NCI-H69 (cell line): ENCODE measurements around the gene CREB3L2.

Experiments
- DNase-seq: peaks from one replicate; lab custom pipeline; 2025; lab: John Stamatoyannopoulos, UW

The CREB3L2 gene

GRCh38 chr7:137895301-137896221 lies 106.3 kb downstream of the CREB3L2 start:
- DNase-seq: no peak

DNA sequence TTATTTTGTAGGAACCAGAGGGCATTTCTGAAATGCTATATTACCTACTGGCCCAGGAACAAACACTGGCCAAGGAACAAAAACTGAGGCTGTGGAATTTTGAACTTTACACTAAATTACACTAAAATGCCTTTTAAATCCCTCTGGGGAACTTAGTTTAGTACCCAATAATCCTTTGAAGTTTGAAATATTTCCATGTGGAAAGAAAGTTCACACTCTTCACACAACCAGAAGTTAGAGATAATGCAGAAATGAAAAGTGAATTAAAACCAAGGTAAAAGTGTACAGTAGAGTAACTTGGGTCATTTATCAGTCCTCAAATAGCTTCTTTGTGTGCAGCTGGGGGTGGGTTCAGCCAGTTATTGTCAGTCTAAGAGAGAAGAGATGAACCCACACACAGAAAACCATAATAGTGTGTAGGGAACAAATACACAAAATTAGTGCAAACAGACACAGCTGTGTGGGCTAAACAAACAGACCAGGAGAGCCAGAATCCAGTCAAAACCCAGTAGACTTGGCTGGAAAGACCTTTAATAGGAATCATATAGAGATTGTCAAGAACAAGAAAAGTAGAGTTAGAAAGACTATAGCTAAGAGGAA lies 108.6 kb downstream of the CREB3L2 start:
- peak; percentile 31 for DNase-seq

DNA sequence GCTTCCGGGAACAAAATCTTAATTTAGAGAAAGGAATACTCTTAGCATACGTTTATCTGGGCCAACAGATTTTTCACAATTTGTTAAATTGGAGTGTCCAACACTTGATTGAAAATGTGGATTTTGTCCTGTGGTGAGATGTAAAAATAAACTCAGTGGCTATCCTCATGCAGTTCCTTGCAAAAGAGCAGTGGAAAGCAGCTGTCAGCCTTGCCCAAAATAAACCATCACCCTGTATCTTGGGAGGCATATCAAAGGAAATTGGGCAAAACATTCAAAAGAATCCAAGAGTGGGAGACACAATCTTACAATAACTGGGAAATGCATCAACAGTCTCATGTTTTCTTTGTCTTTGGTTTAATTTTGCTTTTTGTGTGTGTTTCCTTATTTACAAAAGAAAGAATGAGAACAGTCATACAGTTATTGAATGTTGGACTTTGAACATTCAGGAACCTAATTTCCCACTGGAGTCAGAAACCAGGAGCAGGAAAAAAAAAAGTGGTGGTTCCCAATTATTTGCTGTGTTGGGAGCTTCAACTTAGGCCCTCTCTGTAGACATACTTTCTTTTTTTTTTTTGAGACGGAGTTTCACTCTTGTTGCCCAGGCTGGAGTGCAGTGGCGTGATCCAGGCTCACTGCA lies 110.8 kb downstream of the CREB3L2 start:
- DNase-seq: no peak

DNA sequence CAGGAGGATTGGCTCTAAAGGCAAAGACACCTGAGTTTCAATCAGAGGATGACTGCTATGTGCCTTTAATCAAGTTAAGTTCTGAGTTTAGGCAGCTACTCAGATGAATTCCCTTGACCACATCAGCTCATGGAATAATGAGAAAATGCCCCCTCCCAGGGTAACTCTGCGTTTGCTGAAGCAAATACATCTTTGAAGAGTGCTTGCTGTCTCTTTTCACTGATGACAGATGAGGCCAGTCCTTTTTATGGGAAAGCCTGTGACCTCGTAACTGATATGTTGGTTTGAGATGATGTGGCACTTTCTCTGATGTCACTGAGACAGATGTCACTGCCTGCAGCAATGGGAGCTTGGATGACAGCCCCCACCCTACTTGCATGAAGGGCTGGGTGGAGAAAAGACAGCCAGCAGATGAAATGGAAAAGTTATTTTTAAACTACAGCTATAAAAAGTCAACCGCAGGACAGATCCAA lies 111.4 kb downstream of the CREB3L2 start:
- DNase-seq: peak; percentile 64

- DNase-seq: no peak
Measured at GRCh38 chr7:137888241-137888640, 113.6 kb downstream of the CREB3L2 start.

GRCh38 chr7:137886746-137887145 lies 115.1 kb downstream of the CREB3L2 start:
- no peak for DNase-seq

GRCh38 chr7:137886281-137886680 lies 115.6 kb downstream of the CREB3L2 start:
- DNase-seq: no peak

DNA sequence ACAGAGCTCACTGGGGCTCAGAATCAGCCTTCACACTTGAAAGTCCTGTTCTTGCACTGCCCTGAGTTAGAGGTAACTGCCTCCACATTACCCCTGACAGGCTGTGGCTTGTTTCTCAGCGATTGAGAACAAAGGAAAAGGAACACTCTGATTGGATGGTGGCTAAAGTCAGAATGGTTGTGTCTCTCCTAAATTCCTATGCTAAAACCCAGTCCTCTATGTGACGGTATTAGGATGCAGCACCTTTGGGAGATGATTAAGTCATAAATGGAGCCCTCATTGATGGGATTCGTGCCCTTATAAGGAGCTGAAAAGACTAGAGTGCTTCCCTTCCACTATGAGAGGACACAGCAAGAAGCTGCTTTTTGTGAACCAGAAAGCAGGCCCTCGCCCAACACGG lies 116.2 kb downstream of the CREB3L2 start:
- no peak for DNase-seq

- DNase-seq: peak; percentile 63
Measured at GRCh38 chr7:137882806-137883205, 119.1 kb downstream of the CREB3L2 start.

DNA sequence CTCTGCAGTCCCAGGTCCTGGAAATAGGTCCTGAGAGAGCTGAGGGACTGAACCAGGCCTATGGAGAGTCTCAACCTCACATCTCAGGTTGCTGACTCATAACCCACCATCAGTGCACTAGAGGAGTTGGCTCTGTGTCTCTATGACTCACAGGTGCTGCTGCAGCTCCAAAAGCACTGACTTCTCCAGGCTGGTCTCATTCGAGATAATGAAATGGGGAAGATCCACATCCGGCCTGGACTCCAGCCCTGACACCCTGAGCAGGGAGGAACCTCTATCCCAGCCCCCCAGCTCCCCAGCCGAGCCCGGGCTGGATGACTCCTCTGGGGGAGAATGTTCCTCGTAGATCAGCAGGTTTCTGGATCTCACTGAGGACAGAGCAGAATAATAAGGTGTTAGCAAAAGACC lies 119.6 kb downstream of the CREB3L2 start:
- DNase-seq: peak; percentile 40

DNA sequence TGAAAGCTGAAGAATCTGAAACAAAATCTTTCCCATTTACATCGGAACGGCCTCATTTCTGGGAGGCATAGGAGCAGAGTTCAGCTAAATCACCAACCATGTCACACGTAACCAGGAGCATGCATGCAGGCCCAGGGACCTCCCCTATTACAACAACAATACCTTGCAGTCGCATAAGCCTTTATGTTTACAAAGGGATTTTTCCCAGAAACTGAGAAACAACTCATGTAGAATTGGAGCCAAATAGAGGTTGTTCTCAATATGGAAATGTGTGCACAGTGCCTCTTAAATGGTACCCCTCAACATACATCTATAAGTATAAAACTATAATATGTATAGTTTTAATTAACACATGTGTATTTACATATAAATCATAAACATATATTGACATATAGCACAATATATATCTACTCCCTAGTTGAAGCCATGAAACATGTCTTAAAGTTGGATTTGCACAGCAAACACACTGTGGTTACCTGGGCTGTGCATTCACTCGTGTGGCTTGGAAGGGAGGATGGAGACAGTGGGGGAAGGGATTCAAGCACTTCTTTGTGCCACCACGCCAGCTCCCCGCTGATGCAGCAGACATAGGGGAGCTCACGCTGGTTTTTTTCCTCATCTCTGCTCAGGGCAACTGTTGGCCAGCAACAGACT lies 120.2 kb downstream of the CREB3L2 start:
- DNase-seq: no peak

DNA sequence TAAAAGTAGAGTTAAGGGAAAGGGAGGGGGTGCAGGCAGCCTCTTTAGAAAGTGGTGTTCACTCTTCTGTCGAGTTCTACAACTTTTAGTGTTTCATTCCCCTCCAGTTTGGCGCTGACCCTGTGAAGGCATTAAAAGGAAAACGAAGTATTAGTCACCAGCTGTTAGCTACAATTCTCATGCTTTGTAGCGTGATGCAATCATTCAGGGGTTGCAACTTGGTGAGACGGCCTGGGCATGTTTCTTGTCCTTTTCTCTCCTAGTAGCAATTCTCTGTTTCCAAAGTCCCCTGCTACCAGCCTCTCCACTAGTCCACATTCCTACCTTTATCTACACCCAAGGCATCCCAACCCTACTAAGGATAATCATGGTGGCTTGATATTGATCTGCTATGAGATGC lies 121.5 kb downstream of the CREB3L2 start:
- no peak for DNase-seq

GRCh38 chr7:137879357-137880158 lies 122.3 kb downstream of the CREB3L2 start:
- no peak for DNase-seq

DNA sequence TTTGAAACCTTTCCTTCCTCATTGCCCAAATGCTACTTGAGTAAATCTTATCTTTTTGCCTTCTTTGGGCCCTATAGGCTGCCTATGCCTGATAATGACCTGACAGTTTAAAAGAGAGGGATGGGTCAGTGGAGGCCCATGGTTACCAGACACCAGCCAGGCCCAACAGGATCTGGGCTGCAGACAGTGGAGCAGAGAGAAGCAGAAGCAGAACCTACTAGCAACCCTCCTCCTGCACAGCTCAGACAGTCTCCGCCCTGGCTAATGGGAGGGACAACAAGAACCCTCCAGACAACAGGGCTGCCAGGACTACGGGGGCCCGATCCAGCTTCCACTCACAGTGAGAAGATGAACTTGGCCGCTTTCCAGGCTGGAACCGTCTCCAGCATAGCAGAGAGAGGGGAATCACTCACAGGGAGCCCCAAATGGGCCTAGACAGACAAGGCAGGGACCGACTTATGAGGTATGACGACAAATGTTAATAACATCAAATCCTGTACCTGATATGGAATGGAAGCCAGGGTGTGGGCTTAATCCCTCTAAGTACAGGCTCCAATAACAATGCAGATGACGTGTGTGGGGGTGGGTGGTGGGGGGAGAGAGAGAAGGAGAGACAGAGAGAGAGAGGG lies 123.4 kb downstream of the CREB3L2 start:
- DNase-seq: no peak

- DNase-seq: no peak
Measured at GRCh38 chr7:137877027-137877675, 124.7 kb downstream of the CREB3L2 start.

GRCh38 chr7:137875746-137876145 lies 126.1 kb downstream of the CREB3L2 start:
- no peak for DNase-seq

DNA sequence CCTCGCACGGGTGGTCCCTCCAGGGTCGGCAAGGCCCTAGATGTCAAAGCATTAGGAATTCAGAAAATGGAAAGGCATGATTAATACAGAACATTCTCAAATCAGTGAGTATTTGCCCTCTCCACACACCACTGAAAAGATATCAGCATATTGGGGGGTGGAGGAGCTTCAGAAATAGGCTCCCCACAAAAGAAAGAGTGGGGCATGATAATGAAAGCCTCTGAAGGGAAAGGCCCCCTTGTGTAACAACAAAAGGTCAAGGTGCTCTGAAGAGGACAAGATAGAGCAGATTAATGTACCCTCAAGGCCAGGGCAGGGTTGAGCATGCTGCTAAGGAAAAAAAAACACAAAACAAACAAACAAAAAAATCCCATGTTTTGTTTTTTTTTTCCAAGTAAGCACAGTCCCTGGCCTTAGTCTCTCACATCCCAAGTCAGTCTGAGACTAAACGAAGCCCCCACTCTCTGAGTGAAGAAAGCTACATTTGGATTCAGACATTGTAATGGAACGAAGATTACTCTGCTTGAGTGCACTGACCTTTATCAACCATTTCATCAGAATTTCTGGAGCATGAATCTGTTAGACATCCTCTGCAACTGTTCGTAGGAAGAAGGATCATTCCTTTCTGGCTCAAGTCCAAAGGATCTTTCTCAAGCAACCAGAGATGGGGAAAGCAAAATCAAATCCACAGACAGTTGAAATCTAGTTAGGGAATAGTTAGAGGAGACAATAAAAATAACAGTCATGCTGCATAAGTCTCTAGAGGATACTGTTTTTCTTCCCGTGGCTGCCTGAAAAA lies 127.7 kb downstream of the CREB3L2 start:
- no peak for DNase-seq

DNA sequence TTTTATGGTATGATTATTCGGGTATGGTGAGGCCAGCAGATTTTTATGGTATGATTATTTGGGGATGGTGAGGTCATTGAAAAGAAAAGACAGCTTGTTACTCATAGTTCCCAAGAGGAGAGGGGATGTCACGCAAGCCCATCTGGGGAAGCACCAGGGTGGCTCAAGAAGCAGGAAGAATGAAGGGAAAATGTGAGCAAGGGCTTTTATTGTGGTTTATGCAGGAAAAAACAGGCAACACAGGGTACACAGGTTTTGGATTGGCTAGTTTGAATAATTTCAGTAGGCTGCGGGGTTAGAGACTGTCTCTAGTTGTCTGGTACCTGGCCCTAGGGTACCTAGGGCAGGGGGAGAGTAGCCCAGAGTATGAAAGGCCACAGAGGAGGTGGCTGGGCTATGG lies 128.4 kb downstream of the CREB3L2 start:
- no peak for DNase-seq

- DNase-seq: no peak
Measured at GRCh38 chr7:137871170-137871915, 130.5 kb downstream of the CREB3L2 start.
